SK-N-SH treated with all-trans-retinoic acid at 6 μM for 48 hours (cell line): ENCODE data around the gene SNX17.

ENCODE experiments used
- ARNTL ChIP-seq: fragments of 450-650 bp; formaldehyde crosslinking; IDR thresholded peaks from 2 replicates; pipeline ENCODE4 v1.5.0; 2020; ENCODE audit warnings: low read depth, mild to moderate bottlenecking, moderate library complexity, borderline replicate concordance
- CREB5 ChIP-seq: fragments of 250-450 bp; sonication (Bioruptor Pico); IDR thresholded peaks from 2 replicates; pipeline ENCODE4 v1.5.1; 2020; ENCODE audit warnings: low read depth, mild to moderate bottlenecking, moderate library complexity
- ESRRG ChIP-seq: fragments of 250-450 bp; sonication (Bioruptor Pico); IDR thresholded peaks from 2 replicates; pipeline ENCODE4 v1.6.1; 2021; ENCODE audit warnings: mild to moderate bottlenecking
- OSR1 ChIP-seq: fragments of 250-450 bp; sonication (Bioruptor Pico); IDR thresholded peaks from 2 replicates; pipeline ENCODE4 v1.8.0; 2022; ENCODE audit warnings: moderate library complexity, mild to moderate bottlenecking, inconsistent platforms
- RARB ChIP-seq: fragments of 250-450 bp; sonication (Bioruptor Pico); IDR thresholded peaks from 2 replicates; pipeline ENCODE4 v1.8.0; 2021; ENCODE audit warnings: mild to moderate bottlenecking, moderate library complexity
- ZFP3 ChIP-seq: fragments of 250-450 bp; sonication (Bioruptor Pico); IDR thresholded peaks from 2 replicates; pipeline ENCODE4 v1.5.0; 2020; ENCODE audit warnings: mild to moderate bottlenecking, moderate library complexity
- ZNF8 ChIP-seq: fragments of 450-650 bp; formaldehyde crosslinking; IDR thresholded peaks from 2 replicates; pipeline ENCODE4 v1.5.0; 2020; ENCODE audit warnings: mild to moderate bottlenecking, moderate library complexity
- TF ChIP-seq, protein P1 (sequence below): fragments of 250-450 bp; sonication (Bioruptor Pico); IDR thresholded peaks from 2 replicates; pipeline ENCODE4 v1.8.0; 2020; ENCODE audit warnings: mild to moderate bottlenecking, moderate library complexity, borderline replicate concordance

DNA sequence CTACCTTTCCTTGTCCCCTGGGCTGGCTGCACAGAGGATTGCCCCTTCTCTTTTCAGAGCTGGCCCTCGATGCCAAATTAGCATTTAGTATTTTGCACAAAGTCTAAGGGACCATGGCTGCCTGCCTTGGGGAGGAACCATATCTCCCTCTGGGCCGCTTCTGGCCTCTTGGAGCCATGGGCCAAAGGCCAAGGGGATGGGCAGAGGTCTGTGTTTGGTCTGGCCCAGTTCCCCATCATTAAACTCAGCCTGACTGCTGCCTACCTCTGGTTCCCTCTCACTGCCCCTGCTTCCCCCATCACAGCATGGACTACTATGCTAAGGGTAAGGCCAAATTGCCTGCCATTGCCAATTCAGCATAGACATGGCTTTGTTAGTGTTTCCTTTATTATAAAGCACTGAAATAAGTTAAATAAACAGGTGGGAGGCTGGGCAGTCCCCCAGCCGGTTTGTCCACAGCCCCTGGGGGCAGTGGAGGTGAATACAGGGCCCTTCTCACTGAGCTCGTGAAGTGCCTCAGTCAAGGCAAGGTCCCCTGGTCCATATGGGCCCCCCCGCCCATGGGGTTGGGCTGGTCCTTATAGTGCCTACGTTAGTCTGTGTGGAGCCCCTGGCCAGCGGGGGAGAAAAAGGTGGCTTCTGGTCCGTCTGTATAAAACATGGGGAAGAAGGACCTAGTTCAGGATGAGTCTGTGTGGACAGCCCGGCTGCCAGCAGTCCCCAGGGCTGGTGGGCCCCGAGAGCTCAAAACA lies 6.6 kb downstream of the SNX17 start:
- TF ChIP-seq ESRRG (CRISPR knock-in tag) (no peak), OSR1 (CRISPR knock-in tag) (no peak), RARB (CRISPR knock-in tag) (no peak), CREB5 (CRISPR knock-in tag) (no peak), ARNTL (CRISPR knock-in tag) (no peak), ZFP3 (CRISPR knock-in tag) (no peak), ZNF8 (CRISPR knock-in tag) (no peak)
- TF ChIP-seq, protein P1, sequence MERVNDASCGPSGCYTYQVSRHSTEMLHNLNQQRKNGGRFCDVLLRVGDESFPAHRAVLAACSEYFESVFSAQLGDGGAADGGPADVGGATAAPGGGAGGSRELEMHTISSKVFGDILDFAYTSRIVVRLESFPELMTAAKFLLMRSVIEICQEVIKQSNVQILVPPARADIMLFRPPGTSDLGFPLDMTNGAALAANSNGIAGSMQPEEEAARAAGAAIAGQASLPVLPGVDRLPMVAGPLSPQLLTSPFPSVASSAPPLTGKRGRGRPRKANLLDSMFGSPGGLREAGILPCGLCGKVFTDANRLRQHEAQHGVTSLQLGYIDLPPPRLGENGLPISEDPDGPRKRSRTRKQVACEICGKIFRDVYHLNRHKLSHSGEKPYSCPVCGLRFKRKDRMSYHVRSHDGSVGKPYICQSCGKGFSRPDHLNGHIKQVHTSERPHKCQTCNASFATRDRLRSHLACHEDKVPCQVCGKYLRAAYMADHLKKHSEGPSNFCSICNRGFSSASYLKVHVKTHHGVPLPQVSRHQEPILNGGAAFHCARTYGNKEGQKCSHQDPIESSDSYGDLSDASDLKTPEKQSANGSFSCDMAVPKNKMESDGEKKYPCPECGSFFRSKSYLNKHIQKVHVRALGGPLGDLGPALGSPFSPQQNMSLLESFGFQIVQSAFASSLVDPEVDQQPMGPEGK (CRISPR knock-in tag), result no peak
